Measurements from ENCODE around the gene TRIM25.
A peak's percentile ranks its signal among the peaks of the same experiment; 100 is the strongest.

The TRIM25 gene

DNA sequence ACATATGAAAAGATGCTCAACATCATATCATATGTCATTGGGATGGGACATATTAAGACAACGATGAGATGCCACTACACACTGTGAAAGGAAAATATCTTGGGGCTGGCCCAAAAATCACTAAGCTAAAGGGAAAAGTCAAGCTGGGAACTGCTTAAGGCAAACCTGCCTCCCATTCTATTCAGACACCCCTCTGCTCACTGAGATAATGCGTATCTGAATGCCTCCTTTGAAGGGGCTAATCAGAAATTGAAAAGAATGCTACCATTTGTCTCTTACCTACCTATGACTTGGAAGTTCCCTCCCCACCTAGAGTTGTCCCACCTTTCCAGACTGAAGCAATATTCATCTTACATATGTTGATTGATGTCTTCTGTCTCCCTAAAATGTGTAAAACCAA is 11.2 kb upstream of the TRIM25 start:
- DNase-seq = no peak

DNA sequence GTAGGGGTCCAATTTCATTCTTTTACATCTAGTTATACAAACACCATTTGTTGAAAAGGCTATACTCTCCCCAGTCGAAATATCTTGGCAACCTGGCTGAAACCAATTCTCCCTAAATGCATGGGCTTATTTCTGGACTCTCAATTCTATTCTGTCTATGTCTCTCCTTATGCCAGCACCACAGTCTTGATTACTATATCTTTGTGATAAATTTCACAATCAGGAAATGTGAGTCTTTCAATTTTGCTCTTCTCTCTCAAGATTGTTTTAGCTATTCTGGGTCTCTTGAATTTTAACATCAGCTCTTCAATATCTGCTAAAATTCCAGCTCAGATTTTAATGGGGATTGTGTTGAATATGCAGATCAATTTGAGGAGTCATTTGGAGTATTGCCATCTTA is 5.9 kb upstream of the TRIM25 start:
- DNase-seq = no peak

DNA sequence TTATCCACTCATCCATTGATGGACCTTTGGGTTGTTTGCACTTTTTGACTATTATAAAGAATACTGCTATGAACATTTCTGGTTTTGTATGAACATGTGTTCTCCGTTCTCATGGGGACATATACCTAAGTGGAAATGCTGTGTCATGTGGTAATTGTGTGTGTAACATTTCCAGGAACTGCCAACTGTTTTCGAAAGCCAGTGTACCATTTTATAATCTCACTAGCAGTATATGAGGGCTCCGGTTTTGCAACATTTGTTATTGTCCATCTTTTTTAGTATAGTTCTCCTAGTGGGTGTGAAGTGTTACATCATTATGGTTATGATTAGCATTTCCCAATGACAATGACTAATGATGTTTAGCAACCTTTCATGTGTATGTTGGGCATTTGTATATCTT is 5.1 kb upstream of the TRIM25 start:
- no peak for DNase-seq

DNA sequence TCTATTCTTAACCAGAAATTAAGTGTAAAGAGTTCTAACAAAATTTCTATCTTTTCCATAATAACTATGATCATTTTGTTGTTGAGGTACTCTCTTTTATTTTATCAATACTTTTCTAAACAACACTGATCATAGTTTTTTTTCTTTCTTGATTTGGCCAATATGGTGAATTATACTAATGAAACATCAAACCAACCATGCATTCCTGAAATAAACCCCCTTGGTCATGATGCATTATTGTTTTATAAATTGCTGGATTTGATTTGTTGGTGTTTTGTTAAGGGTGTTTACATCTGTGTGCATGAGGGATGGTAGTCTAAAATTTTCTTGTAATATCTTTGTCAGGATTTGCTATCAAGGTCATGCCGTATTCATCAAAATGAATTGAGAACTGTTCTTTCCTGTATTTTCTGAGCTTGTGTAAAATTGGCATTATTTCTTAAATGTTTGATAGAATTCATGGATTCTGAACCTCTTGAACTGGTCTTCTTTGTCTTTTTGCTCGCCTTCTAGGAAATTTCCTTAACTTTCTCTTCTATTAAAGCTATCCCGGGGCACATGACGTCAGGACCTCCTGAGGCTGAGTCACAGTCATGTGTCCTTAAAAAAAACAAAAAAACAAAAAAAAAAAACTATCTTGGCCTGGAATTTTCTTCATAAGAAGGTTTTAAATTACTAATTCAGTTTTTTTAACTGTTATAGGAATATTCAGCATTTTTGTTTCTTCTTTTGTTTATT is 3.9 kb upstream of the TRIM25 start:
- no peak for DNase-seq

DNA sequence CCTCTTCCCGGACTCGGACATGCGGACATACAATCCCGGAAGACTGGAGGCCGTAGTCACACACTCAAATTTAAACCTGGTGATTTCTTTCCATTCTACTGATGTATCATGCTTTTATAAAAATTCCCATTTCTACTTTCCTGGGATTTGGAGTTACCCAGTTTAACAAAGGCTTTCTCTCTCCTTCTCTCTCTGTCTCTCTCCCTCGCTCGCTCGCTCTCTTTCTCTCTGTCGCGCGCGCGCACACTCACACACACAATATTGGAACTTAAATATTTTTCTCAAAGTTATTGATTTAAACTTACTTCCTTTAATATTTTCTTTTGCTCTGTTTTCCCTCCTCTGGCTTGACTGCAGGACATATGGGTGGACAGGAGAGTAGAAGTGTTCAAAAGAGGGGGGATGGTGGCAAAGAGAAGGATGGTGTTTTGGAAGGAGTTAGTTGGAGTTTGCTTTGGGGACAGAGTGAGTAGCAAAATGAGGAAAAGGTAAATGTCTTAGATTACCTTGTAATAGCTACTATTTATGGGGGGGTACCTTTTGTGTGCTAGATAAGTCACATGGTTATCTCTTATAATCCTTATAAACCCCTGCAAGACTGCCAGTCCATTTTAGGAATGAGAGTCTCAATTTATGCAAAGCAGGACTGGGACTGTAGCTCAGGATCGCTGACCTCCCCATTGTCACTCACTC is 878 bp upstream of the TRIM25 start:
- DNase-seq = peak; percentile 32

DNA sequence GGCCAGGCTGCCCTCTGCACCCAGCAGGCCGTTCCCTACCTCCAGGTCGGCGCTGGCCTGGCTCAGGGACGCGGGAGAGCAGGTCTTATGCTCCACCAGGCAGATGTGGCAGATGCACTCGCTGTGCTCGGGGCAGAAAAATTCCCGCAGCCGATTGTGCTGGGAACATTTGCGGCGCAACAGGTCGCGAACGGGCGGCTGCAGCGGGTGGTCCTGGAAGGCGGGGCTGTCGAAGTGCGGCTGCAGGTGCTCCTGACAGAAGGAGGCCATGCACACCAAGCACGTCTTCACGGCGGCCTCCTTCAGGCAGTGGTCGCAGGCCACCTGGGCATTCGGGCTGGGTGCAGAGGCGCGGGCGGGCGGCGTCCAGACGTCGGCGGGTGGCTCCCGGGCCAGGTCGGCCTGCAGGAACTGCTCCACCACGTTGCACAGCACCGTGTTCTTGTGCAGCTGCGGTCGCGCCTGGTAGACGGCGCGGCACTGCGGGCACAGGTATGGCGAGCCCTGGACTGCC is 439 bp downstream of the TRIM25 start:
- no peak for DNase-seq

DNA sequence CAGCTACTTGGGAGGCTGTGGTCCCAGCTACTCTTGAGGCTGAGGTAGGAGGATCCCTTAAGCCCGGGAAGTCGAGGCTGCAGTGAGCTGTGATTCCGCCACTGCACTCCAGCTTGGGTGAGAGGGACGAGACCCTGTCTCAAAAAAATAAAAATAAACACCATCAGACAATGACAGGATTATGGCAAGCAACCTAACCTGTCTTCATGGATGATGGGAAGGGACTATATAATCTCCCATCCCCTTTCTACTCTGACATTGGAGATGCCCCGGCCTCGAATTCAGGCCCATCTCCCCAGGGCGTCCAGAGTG is 893 bp downstream of the TRIM25 start:
- no peak for DNase-seq

DNA sequence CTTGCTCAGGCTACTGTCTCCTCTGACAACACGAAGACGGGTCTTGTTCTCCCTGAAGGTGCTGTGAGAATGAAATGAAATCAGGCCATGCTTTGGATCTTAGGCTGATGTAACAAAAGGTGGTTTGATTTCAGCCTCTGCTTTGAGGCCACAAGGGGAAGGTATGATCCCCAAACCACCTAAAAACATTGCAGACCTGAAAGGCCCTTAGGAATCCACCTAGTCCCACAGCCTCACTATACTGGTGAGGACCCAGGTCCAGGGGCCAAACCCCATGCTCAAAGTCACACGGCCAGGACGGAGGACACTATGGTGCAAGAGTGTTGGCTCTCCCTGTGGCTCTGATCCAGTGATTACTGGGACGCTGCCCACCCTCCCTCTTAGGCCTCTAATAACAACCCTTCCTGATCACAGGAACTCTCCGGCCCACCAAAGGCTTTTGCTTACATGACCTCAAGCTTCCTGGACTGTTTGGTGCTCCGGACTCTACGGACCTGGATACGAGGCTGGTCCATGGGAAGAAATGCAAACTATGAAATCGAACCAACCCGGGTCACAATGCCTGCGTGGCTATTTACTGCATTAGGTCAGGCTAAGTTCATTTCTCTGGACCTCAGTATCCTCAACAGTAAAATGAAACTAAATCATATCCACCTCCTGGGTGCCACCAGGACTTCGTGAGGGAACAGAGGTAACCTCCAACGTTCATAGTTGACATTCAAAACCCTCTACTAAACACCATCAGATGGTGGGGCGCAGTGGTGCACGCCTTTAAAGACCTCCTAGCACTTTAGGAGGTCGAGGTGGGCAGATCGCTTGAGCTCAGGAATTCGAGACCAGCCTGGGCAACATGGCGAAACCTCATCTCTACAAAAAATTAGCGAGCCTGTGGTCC is 1.5 kb downstream of the TRIM25 start:
- no peak for DNase-seq

DNA sequence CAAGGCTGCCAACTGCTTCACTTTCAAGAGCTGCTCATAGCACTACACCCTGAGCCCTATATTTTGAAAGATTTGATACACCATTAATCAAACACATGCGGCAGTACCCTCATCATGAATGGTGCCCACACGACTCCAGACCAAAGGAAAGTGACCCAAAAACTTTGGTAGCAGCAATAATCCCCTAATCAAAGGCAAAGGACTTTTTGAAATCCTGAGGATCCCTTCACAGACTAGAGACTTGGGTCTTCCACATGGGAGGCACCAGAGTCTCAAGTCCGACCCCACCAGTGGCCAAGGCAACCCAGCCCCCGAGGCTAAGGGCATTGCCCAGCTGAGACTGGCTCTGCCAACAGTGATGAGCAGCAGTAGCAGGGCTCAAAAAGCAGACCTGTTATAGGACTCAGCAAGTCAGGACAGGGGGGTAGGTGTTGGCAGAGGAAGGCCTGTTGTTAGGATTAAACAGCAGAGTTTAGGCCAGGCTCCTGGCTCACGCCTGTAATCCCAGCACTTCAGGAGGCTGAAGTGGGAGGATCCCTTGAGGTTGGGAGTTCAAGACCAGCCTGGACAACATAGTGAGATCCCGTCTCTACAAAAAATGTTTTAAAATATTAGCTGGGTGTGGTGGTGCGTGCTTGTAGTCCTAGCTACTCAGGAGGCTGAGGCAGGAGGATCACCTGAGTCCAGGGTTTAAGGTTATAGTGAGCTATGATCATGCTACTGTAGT is 3.2 kb downstream of the TRIM25 start:
- no peak for DNase-seq

DNA sequence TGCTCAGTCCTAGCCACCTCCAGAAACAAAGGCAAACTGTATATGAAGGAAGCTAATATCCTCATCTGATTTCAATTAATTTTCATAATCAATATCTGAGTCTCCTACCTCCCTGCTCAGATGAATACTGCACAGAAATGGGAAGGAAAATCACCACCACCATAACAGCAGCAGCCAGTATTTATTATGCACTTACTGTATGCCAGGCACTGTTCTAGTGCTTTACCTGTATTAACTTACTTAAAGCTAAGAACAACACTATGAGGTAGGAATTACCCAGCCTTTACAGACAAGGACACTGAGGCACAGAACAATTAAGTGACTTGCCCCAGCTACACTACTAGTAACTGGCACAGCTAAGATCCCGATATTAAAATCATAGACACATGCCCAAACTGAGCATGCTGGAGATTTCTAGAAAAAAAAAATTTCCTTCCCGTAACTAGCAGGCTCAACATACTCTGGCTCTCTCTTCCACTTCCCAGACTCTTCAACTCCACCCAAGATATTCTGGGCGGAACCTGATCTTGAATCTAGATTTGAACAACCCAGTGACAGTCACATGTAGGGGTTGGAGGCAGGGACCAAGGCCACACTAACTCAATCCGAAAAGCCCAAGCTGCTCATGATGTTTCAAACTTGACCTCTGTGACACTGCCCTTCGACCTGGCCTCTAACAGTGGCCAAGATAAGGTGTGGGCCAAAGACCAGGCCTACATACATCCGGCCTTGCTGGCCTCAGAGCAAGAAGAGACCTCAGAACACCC is 3.9 kb downstream of the TRIM25 start:
- no peak for DNase-seq

DNA sequence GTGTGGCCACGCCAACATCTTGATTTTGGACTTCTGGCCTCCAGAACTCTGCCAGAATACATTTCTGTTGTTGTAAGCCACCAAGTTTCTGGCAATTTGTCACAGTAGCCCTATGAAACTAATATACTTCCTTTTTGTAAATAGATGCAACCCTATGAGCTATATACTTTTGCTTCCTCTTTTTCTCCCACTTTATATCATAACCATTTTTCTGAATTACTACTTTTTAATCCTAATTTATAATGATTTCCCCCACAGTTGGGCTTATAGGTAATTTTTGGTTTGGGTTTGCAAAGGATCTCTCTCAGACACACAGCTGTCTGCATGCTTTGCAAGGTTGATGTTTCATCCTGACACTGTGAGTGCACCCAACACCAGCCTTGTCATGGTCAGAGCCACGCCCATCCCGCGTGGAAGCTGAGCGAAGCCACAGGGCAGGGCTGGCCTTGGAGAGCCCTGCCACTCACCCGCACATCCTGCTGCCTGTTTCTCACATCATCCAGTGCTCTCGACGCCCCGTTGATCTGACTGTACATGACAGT is 5.8 kb downstream of the TRIM25 start:
- no peak for DNase-seq

DNA sequence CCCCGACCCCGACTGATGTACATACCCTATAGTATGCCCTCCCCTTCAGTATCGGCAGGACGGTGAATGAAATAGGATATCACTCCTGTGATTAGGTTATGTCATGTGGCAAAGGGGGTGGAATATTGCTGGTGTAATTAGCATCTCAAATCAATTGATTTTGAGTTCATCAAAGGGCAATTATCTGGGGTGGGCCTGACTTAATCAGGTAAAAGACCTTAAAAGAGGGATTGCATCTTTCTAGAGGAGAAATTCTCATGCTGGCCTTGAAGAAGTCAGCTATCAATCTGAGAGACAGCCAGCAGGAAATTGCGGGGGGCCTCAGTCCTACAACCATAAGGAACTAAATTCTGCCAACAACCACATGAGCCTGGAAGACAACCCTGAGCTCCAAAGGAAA is 10.3 kb downstream of the TRIM25 start:
- DNase-seq = no peak

DNA sequence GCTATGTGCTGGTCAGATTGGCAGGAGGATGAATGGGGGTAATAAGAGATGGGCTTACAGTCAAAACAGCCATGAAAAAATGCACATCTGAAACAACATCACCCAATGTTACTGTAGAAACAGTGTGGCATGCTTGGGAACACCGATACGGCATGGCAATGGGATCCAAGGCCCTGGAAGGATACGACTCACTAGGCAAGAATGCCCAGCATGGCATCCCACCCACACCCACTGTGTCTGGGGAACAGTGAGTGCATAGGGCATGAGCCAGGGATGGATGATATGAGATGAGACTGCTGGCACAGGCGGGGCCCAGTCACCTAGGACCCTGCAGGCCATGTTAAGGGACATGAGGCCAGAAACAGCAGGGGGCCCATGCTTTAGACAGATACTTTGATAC is 11.5 kb downstream of the TRIM25 start:
- no peak for DNase-seq

DNA sequence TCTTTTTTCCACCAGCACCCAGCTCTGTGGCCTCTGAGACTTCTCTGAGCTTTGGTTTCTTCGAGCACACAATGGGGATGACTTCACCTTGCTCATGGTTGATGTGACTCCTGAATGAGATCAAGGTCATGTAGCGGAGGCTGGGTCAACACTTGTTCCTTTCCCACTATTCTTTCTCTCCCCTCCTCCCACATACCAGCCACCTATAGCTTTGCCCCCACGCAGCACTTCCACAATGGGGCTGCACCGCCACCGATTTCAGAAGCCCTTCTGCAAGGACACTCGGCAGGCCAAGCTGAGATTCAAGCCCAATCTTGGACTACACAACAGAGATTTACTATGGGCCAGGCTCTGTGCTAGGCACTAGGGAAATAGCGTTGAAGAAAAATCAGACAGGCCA is 14.4 kb downstream of the TRIM25 start:
- DNase-seq = no peak

DNA sequence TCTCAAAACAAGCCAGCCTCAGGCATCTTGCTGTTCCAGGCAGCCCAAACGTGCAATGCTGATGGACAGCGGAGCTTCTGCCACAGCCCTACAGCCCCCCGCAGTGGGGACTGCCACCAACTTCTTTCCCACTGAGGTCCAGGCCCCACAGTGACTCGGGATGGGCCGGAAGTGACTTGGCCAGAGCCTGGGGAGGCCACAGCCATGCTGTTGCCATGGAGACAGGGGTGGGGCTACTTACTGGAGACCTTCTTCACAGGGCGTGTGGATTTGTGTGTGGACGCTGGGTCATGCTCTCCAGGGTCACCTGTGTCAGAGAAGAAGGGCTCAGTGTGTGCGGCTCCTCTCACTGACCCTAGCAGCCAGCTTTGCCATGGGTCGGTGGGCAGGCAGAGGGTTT is 15.0 kb downstream of the TRIM25 start:
- DNase-seq = no peak

DNA sequence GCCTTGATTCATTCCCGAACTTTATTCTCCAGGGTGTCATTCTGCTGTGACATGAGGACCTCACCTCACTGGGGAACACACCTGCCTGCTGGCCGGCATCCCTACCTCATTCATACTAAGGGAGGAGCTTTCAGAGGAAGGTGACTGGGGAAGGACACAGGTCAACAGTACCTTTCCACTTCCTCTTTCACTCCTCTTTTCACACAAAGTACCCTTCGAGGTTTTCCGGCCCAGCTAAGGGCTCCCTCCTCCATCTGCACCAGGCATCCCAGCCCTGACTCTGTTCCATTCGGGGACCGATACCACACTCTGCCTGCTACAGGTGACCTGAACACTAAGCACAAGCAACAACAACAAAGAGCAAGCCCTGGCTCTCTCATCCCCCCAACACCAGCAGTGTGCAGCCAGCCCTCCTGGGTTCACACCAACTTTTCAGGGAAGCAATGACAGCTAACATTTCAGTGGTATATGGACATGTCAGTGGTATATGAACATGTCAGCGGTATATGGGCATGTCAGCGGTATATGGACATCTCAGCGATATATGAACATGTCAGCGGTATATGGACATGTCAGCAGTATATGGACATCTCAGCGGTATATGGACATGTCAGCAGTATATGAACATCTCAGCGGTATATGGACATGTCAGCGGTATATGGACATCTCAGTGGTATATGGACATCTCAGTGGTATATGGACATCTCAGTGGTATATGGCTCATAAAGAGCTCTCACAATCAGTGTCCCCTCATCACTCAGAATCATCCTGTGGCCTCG is 16.0 kb downstream of the TRIM25 start:
- DNase-seq = no peak

DNA sequence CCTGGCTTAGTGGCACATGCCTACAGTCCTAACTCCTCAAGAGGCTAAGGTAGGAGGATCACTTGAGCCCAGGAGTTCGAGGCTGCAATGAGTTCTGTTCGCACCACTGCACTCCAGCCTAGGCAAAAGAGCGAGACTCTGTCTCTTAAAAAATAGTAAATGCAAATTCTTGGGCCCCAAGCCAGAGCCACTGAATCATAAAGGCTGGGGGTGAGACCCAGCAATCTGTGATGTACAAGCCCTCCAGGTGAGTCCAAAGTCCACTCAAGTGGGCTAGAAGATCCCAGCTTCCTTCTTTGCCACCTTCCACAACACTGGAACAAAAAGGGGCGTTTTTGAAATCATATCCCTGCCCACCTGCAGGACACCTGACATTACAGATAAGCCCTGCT is 16.9 kb downstream of the TRIM25 start:
- no peak for DNase-seq

DNA sequence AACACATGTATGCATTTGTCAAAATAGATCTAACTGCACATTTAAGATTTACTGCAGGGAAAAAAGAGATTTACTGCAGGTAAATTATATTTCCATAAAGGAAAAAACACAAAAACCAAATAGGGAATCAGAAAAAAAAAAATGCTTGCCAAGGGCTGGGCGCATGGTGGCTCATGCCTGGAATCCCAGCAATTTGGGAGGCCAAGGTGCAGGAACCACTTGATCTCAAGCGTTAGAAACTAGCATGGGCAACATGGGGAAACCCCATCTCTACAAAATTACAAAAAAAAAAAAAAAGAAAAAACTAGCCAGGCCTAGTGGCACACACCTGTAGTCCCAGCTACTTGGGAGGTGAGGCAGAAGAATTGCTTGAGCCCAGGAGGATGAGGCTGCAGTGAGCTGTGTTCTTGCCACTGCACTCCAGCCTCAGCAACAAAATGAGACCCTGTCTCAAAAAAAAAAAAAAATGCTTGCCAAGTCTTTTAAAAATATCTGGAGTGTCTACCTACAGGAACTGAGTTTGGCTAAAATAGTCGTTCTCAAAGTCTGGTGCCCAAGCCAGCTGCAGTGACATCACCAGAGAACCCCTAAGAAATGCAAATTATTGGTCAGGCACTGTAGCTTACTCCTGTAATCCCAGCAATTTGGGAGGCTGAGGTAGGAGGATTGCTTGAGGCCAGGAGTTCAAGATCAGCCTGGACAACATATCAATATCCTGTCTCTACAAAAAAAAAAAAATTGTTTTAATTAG is 17.5 kb downstream of the TRIM25 start:
- no peak for DNase-seq

DNA sequence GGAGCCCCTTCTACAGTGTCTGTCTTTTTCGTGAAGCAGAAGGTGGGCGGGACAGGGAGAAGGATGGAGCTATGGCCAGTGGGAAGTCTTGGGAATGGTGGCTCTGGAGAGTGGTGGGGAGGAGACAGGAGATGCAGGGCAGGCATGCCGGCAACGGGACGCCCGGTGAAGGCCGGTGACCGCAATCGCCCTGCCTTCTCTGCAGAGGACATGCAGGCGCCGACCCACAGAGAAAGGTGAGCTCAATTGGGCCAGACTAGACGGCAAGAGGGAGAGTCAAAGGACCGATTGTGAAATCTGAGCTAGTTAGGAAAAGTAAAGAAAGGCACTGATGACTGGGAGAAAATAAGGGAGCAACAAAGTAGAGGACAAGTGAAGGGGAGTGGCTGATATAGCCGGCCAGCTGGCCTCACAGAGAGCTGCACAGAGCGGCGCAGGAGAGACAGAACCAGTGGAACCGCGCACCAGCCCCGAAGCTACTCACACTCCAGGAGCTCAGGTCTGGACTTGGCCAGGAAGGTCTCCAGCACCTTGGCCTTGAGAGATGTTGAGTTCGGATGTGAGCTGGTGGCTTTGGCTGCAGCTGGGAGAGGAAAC is 18.9 kb downstream of the TRIM25 start:
- DNase-seq = no peak

DNA sequence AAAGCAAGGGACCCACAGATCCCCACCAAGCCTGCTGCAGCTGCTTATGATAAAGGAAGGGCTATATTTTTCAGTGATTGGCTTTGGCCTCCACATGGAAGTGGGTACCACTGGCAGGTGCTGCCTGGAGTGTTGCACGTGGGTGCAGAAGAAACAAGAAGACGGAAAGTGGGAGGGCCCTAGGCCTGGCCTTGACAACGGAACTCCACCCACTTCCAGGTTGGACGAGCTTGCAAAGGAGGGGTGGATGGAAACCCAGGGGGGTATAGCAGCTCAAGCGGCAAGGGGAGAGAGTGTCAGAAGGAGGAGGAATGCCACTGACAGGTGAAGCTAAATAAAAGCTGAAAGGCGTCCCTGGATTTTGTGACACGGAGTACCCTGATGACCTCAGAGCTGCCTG is 20.3 kb downstream of the TRIM25 start:
- no peak for DNase-seq

Data from SHP77 treated with DMSO at 0.1 percent for 48 hours (cell line).